PC-3 (cell line): ENCODE data around the gene ENDOV. TPM values are rescaled to one million over a fixed set of nuclear protein-coding genes. Genes with fewer than 3 reads are reported as not detected.

ENCODE experiments used
- ATAC-seq: fragments of 200-7000 bp; cut with Tn5 transposase; 2 replicates; pipeline ENCODE4 v1.9.1; 2020; ENCODE audit warnings: mild to moderate bottlenecking, moderate library complexity
- BruUV-seq: library from RNA; stranded (reverse); fragments of 400-500 nt; replicated peaks from 2 replicates; lab custom pipeline; 2021; lab: Mats Ljungman, UMichigan
- CTCF ChIA-PET: fragments of 300-600 bp; sonication (Branson Sonifier 250); formaldehyde crosslinking; loops from one replicate; lab custom pipeline; 2022; ENCODE audit warnings: antibody characterized with exemption; lab: Charles Lee
- POLR2A ChIA-PET: fragments of 300-600 bp; sonication (Branson Sonifier 250); formaldehyde crosslinking; loops from one replicate; lab custom pipeline; 2022; ENCODE audit warnings: antibody characterized with exemption; ENCODE audit not compliant: unreplicated experiment; lab: Charles Lee
- DNase-seq: peaks from one replicate; pipeline ENCODE4 v3.0.0-alpha.2; 2015
- H2AFZ ChIP-seq: fragments of 300-600 bp; sonication (generic); 2 replicates; pipeline ENCODE4 v1.6.0; 2016; ENCODE audit warnings: antibody characterized with exemption, low read length
- H3F3A ChIP-seq: fragments of 300-600 bp; sonication (generic); one replicate; pipeline ENCODE4 v1.6.0; 2017; ENCODE audit warnings: antibody characterized with exemption, low read length, control low read depth, mild to moderate bottlenecking; ENCODE audit not compliant: unreplicated experiment
- H3K27ac ChIP-seq: fragments of 300-600 bp; sonication (generic); 2 replicates; pipeline ENCODE4 v1.5.1; 2016; ENCODE audit warnings: mild to moderate bottlenecking, low read length
- H3K27me3 ChIP-seq: fragments of 300-600 bp; sonication (generic); 2 replicates; pipeline ENCODE4 v1.6.1; 2016; ENCODE audit warnings: low read length, mixed read lengths
- H3K36me3 ChIP-seq: fragments of 300-600 bp; sonication (generic); 2 replicates; pipeline ENCODE4 v1.6.1; 2016; ENCODE audit warnings: low read depth, mixed run types, low read length, mixed read lengths
- H3K4me1 ChIP-seq: fragments of 300-600 bp; sonication (generic); 2 replicates; pipeline ENCODE4 v1.5.1; 2016; ENCODE audit warnings: low read length; ENCODE audit not compliant: insufficient read depth
- H3K4me2 ChIP-seq: fragments of 300-600 bp; sonication (generic); 2 replicates; pipeline ENCODE4 v1.6.0; 2016; ENCODE audit warnings: low read length
- H3K4me3 ChIP-seq: fragments of 300-600 bp; sonication (generic); 2 replicates; pipeline ENCODE4 v1.5.1; 2016; ENCODE audit warnings: mild to moderate bottlenecking, low read length, mixed read lengths
- H3K79me2 ChIP-seq: fragments of 300-600 bp; sonication (generic); 2 replicates; pipeline ENCODE4 v1.6.1; 2017; ENCODE audit warnings: low read length, mixed read lengths
- H3K9ac ChIP-seq: fragments of 300-600 bp; sonication (generic); 2 replicates; pipeline ENCODE4 v1.6.0; 2016; ENCODE audit warnings: mild to moderate bottlenecking, low read length
- H3K9me2 ChIP-seq: fragments of 300-600 bp; sonication (generic); replicated peaks from 2 replicates; pipeline ENCODE4 v1.6.1; 2016; ENCODE audit warnings: mixed run types, low read length, mixed read lengths
- H3K9me3 ChIP-seq: fragments of 300-600 bp; sonication (generic); 2 replicates; pipeline ENCODE4 v1.6.1; 2016; ENCODE audit warnings: low read length, mixed read lengths
- H4K20me1 ChIP-seq: fragments of 300-600 bp; sonication (generic); 2 replicates; pipeline ENCODE4 v1.6.1; 2016; ENCODE audit warnings: low read length, mixed read lengths
- CTCF ChIP-seq: fragments of 300-600 bp; sonication (generic); conservative IDR thresholded peaks from 2 replicates; pipeline ENCODE4 v1.5.1; 2017; ENCODE audit warnings: antibody characterized with exemption, low read depth, mild to moderate bottlenecking, low read length
- EZH2 ChIP-seq: fragments of 300-600 bp; sonication (generic); IDR thresholded peaks from one replicate; pipeline ENCODE4 v1.6.1; 2017; ENCODE audit warnings: antibody characterized with exemption, mild to moderate bottlenecking, low read length; ENCODE audit not compliant: unreplicated experiment
- EZH2phosphoT487 ChIP-seq: fragments of 300-600 bp; sonication (generic); IDR thresholded peaks from 2 replicates; pipeline ENCODE4 v1.6.1; 2018; ENCODE audit warnings: mild to moderate bottlenecking, antibody characterized with exemption, low read length, borderline replicate concordance
- intact Hi-C: fragments of 100-400 bp; cut with micrococcal nuclease; formaldehyde crosslinking; loops from 2 replicates; pipeline ENCODE4 v1.9.0; 2023
- total RNA-seq: library from RNA; depleted of rRNA; stranded (reverse); fragments of >200 nt; gene quantifications from 2 replicates; pipeline ENCODE4 v1.2.3, GENCODE V29; 2014

Gene ENDOV
- total RNA-seq, 1 experiment from 2014 or later, result 57.9 TPM

GRCh38 chr17:80414508-80414802 is 512 bp upstream of the ENDOV start:
- Histone ChIP-seq H3F3A (no peaks in the 10 kb centered on the region), H2AFZ (peak overlapping the region; percentile 87), H3K4me1 (peaks cover 14% of the 10 kb centered on the region), H3K4me2 (peak overlapping the region; percentile 97), H3K9me2 (no peaks in the 10 kb centered on the region), H3K27ac (no peak overlapping the region), H3K27me3 (no peaks in the 10 kb centered on the region), H3K4me3 (peak overlapping the region; percentile 79), H4K20me1 (no peaks in the 10 kb centered on the region), H3K9me3 (no peaks in the 10 kb centered on the region), H3K79me2 (peaks cover 25% of the 10 kb centered on the region), H3K36me3 (no peaks in the 10 kb centered on the region; the same call in 1 of the 2 replicates), H3K9ac (peak overlapping the region; percentile 94)
- ChIA-PET CTCF (no interaction called here), POLR2A (no interaction called here)
- no TSS peak for BruUV-seq
- TF ChIP-seq EZH2phosphoT487 (no peak), EZH2 (no peak), CTCF (0 out of 2 replicates have a peak, but pooled peaks have one; percentile 18)
- DNase-seq (peak; percentile 16), ATAC-seq (peak; percentile 29)
- intact Hi-C loops, result no loop called here

GRCh38 chr17:80415626-80416137 is 715 bp downstream of the ENDOV start:
- H3K79me2 ChIP-seq, result peaks cover 25% of the 10 kb centered on the region
- TF ChIP-seq EZH2 (no peak), CTCF (no peak), EZH2phosphoT487 (no peak)
- POLR2A ChIA-PET, result interaction anchor here (0.6 to 0.7 kb wide), 3 partner anchors 114 to 476 kb away, joined by 3 to 4 read pairs (median 3); no protein-coding TSS in a partner anchor
- H3K36me3 ChIP-seq, result peaks cover 4% of the 10 kb centered on the region; the same call in 1 of the 2 replicates
- H2AFZ ChIP-seq, result peak overlapping the region; percentile 87
- H3K27ac ChIP-seq, result peak overlapping the region; percentile 83
- peak overlapping the region; percentile 94 for H3K9ac ChIP-seq
- peak; percentile 14; the same call in 1 of the 2 replicates for ATAC-seq
- BruUV-seq, result no TSS peak
- peak overlapping the region; percentile 97 for H3K4me2 ChIP-seq
- H3K9me2 ChIP-seq, result no peaks in the 10 kb centered on the region
- H3F3A ChIP-seq, result no peaks in the 10 kb centered on the region
- no peaks in the 10 kb centered on the region for H4K20me1 ChIP-seq
- peaks cover 14% of the 10 kb centered on the region for H3K4me1 ChIP-seq
- H3K27me3 ChIP-seq, result no peaks in the 10 kb centered on the region
- intact Hi-C loops, result no loop called here
- no peaks in the 10 kb centered on the region for H3K9me3 ChIP-seq
- DNase-seq, result no peak
- peak overlapping the region; percentile 79 for H3K4me3 ChIP-seq
- CTCF ChIA-PET, result no interaction called here

GRCh38 chr17:80416260-80416939 is 1.4 kb downstream of the ENDOV start:
- Histone ChIP-seq H3K4me2 (peak overlapping the region; percentile 97), H3K9ac (peak overlapping the region; percentile 94; the same call in 1 of the 2 replicates), H3K36me3 (peaks cover 4% of the 10 kb centered on the region; the same call in 1 of the 2 replicates), H3K9me3 (no peaks in the 10 kb centered on the region), H3K9me2 (no peaks in the 10 kb centered on the region), H3K79me2 (peaks cover 25% of the 10 kb centered on the region), H3K27ac (no peak overlapping the region), H3K4me3 (peak overlapping the region; percentile 79), H3K4me1 (peaks cover 14% of the 10 kb centered on the region), H4K20me1 (no peaks in the 10 kb centered on the region), H3F3A (no peaks in the 10 kb centered on the region), H3K27me3 (no peaks in the 10 kb centered on the region), H2AFZ (no peak overlapping the region)
- BruUV-seq, result no TSS peak
- POLR2A ChIA-PET, result interaction anchor here (0.6 to 0.7 kb wide), 2 partner anchors 124 to 476 kb away, joined by 3 to 4 read pairs; no protein-coding TSS in a partner anchor
- ATAC-seq (no peak), DNase-seq (no peak)
- TF ChIP-seq EZH2 (no peak), CTCF (no peak), EZH2phosphoT487 (no peak)
- intact Hi-C loops, result no loop called here
- CTCF ChIA-PET, result no interaction called here
